ENCODE measurements around the gene PNKD.

DNA sequence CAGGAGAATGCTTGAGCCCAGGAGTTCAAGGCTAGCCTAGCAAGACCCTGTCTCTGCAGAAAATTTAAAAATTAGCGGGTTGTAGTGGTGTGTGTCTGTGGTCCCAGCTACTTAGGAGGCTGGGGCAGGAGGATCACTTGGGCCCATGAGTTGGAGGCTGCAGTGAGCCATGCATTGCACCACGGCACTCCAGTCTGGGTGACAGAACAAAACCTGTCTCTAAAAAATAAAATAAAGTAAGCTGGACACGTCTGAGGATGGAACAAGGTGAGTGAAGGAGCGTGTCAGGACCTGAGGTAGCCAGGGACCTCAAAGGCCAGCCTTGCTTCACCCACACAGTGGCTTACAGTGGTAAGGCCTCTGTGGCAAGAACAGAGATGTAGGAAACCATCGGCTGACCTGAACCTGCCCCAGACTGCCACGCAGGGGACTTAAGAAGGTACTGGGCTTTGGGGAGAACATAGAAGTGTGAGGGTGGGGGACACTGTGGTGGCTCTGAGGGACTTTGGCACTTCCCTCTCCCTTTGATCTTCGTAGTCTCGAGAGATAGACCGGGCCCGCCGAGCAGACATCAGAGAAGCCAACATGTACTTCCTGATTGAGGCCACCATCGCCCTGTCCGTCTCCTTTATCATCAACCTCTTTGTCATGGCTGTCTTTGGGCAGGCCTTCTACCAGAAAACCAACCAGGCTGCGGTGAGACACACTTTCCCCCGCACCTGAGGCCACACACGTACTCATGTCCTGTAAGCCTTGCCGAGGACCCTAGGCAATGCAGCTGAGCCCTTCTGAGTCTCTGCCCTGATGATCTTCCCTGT, 119.2 kb downstream of the PNKD start:
- TF ChIP-seq, protein P1, sequence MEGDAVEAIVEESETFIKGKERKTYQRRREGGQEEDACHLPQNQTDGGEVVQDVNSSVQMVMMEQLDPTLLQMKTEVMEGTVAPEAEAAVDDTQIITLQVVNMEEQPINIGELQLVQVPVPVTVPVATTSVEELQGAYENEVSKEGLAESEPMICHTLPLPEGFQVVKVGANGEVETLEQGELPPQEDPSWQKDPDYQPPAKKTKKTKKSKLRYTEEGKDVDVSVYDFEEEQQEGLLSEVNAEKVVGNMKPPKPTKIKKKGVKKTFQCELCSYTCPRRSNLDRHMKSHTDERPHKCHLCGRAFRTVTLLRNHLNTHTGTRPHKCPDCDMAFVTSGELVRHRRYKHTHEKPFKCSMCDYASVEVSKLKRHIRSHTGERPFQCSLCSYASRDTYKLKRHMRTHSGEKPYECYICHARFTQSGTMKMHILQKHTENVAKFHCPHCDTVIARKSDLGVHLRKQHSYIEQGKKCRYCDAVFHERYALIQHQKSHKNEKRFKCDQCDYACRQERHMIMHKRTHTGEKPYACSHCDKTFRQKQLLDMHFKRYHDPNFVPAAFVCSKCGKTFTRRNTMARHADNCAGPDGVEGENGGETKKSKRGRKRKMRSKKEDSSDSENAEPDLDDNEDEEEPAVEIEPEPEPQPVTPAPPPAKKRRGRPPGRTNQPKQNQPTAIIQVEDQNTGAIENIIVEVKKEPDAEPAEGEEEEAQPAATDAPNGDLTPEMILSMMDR (IDR thresholded peaks at IDR 0.05), result no peak
- no peak for TF ChIP-seq POLR2AphosphoS5 (IDR thresholded peaks at IDR 0.05)

Measured in suprapubic skin (tissue), 3 donors.